ENCODE data around the gene TRIM65. TPM values are rescaled to one million over a fixed set of nuclear protein-coding genes. Genes with fewer than 3 reads are reported as not detected.
A peak's percentile ranks its signal among the peaks of the same experiment; 100 is the strongest.

The TRIM65 gene, protein sequence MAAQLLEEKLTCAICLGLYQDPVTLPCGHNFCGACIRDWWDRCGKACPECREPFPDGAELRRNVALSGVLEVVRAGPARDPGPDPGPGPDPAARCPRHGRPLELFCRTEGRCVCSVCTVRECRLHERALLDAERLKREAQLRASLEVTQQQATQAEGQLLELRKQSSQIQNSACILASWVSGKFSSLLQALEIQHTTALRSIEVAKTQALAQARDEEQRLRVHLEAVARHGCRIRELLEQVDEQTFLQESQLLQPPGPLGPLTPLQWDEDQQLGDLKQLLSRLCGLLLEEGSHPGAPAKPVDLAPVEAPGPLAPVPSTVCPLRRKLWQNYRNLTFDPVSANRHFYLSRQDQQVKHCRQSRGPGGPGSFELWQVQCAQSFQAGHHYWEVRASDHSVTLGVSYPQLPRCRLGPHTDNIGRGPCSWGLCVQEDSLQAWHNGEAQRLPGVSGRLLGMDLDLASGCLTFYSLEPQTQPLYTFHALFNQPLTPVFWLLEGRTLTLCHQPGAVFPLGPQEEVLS
- 10 to 100 TPM; 16.2 to 31.9 TPM for total RNA-seq

- DNase-seq (ENCODE audit: low spot score in 2 of 2) (peak; percentile 83 to 86), ATAC-seq (peak; percentile 87 to 93)
- no peaks in the 10 kb centered on the region for H3K36me3 Mint-ChIP-seq
- H3K9me3 Mint-ChIP-seq, result no peaks in the 10 kb centered on the region
- peak within 1 kb of the TSS; percentile 61 to 66 for H3K27ac Mint-ChIP-seq
Measured at GRCh38 chr17:75896415-75897159, at the start of gene TRIM65. Gene TRIM65 (minus strand): TSS chr17:75896951. CDS start chr17:75896937, 14 bp downstream.

DNA sequence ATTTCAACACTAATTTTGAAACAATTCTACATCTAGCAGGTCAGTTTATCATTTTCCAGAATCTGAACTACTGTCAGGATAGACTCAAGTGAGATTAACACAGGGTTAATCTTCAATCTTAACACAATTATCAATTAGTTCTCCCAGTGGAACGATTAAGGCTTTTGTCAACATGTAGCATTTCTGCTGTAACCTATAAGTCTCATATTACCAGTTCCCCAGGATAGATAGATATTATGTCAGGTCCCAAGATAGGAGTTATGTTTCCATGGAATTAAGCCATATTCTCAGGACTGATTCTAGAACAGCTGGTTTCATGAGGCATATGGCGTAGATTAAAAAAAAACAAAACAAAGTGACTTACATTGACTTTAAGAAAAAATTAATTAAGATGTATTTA lies 48.5 kb upstream of the TRIM65 start:
- H3K9me3 Mint-ChIP-seq, result no peaks in the 10 kb centered on the region
- H3K36me3 Mint-ChIP-seq, result peaks cover 0 to 5% of the 10 kb centered on the region in 2 donors
- DNase-seq (ENCODE audit: low spot score in 2 of 2), result no peak
- ATAC-seq, result no peak
- no peak overlapping the region for H3K27ac Mint-ChIP-seq

DNA sequence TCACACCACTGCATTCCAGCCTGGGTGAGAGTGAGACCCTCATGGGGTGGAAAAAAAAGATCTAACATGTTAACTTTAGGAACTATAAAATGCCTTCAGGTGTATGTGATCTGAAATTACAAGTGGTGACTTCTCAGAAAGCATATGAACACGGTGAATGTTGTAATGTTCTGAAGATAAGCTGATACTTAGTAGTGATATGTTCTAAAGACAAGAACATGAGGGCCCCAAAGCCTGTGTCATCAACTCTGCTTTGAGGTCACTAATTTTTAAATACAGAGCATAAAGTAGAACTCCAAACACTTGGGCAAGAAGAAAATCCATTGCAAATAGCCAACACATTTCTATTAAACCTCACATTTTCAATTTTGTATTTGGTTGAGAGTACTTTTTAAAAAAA lies 46.7 kb upstream of the TRIM65 start:
- H3K9me3 Mint-ChIP-seq, result no peaks in the 10 kb centered on the region
- no peaks in the 10 kb centered on the region for H3K36me3 Mint-ChIP-seq
- ATAC-seq, result no peak
- peak overlapping the region in 1 of 2 donors; percentile 9 for H3K27ac Mint-ChIP-seq
- DNase-seq (ENCODE audit: low spot score in 2 of 2), result no peak

DNA sequence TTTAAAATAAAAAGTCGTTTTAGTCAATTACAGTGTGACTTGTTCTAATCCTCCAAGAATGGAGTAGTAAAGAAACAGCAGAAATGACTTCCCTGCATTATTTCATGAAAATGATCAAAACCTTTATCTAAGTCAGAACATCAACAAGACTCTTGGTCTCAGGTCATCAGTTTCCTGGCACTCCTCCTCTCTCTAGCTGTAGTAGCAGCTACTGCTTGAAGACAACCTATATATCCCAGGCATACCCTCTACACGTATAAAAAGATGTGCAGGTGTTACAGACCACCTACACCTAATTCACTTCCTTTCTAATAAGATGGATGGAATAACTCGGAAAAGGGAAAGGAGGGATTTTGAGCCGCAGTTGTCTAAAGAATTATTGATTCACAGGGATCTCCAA lies 45.7 kb upstream of the TRIM65 start:
- Mint-ChIP-seq H3K27ac (no peak overlapping the region), H3K9me3 (no peaks in the 10 kb centered on the region), H3K36me3 (no peaks in the 10 kb centered on the region)
- no peak for DNase-seq (ENCODE audit: low spot score in 2 of 2)
- no peak for ATAC-seq

- Mint-ChIP-seq H3K36me3 (no peaks in the 10 kb centered on the region), H3K27ac (peak overlapping the region; percentile 91 to 94), H3K9me3 (no peaks in the 10 kb centered on the region)
- DNase-seq (ENCODE audit: low spot score in 2 of 2) (no peak), ATAC-seq (no peak)
Measured at GRCh38 chr17:75941442-75941819, 44.7 kb upstream of the TRIM65 start.

DNA sequence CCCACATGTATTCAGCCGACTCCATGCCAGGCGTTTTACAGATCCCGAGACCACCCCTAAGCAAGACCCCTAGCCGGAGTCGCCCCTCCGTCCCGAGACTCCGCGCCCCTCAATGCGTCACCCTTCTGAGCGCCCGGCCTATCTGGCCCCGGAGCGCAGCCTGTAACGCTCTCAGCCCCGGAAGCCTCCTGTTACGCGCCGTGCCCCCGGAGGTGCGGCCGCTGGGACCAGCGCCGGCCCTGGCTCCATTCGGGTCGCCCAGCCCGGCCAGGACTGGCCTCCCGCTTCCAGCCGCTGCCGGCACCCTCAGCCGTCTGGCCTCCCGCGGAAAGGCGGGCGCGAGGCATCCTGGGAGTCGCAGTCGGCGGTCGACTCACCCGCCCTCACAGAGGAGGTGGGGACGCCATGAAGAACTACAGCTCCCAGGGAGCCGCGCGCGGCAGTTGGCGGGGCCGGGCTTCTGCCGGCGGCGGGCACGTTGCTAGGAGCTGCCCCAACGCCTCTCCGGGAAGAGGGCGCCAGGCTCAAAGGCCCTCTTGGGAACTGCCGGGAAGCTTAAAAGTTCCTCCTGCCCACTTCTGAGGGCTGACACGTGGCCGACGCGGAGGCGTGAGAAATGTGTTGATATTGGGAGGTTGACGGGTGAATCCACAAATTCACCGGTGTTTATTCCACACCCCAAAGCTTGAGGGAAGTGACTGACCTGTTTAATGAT lies 44.1 kb upstream of the TRIM65 start, which contains the start of gene FBF1:
FBF1 (minus strand) TSS at position 316 of the 715 bp plus-strand sequence. CDS start 2,893 bp downstream, outside the sequence.
- Mint-ChIP-seq H3K36me3 (no peaks in the 10 kb centered on the region), H3K27ac (peak within 1 kb of the TSS; percentile 92 to 94), H3K9me3 (no peaks in the 10 kb centered on the region)
- peak; percentile 99 for ATAC-seq
- peak; percentile 89 to 90 for DNase-seq (ENCODE audit: low spot score in 2 of 2)

DNA sequence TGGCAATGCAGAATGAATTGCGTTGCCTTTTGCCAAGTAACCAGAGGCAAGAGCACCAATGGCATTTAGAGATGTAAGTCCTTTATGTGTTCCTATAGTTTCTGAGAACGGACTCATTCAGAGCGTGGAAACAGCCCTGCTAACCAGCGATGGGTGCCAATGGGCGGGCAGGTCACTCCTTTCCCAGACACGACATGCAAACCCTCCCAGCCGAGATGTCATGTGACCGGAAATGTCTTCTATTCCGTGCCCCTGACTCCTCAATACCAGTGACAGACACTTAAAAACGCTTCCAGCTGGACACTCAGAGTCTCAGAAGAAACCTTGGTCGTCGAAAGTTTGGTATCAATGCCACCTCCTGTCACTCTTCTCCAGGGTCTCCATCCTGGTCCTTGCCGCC lies 40.9 kb upstream of the TRIM65 start:
- Mint-ChIP-seq H3K27ac (no peak overlapping the region), H3K36me3 (no peaks in the 10 kb centered on the region), H3K9me3 (no peaks in the 10 kb centered on the region)
- ATAC-seq (no peak), DNase-seq (ENCODE audit: low spot score in 2 of 2) (no peak)

DNA sequence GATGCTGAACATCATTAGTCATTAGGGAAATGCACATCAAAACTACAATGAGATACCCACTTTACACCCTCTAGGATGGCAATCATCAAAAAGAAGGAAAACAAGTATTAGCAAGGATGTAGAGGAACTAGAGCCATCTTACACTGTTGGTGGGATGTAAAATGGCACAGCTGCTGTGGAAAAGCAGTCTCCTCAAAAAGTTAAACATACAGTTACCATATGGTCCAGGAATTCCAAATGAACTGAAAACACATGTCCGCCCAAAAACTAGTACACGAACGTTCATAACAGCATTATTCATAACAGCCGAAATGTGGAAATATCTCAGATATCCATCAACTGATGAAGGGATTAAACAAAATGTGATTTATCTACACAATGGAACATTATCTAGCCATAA lies 37.1 kb upstream of the TRIM65 start:
- Mint-ChIP-seq H3K27ac (no peak overlapping the region), H3K9me3 (no peaks in the 10 kb centered on the region), H3K36me3 (no peaks in the 10 kb centered on the region)
- no peak for ATAC-seq
- DNase-seq (ENCODE audit: low spot score in 2 of 2), result no peak

GRCh38 chr17:75932852-75933251 lies 36.1 kb upstream of the TRIM65 start:
- ATAC-seq (no peak), DNase-seq (ENCODE audit: low spot score in 2 of 2) (no peak)
- H3K9me3 Mint-ChIP-seq, result no peaks in the 10 kb centered on the region
- H3K27ac Mint-ChIP-seq, result no peak overlapping the region
- H3K36me3 Mint-ChIP-seq, result no peaks in the 10 kb centered on the region

- DNase-seq (ENCODE audit: low spot score in 2 of 2), result no peak
- no peak for ATAC-seq
- Mint-ChIP-seq H3K27ac (no peak overlapping the region), H3K9me3 (no peaks in the 10 kb centered on the region), H3K36me3 (no peaks in the 10 kb centered on the region)
Measured at GRCh38 chr17:75931062-75931461, 34.3 kb upstream of the TRIM65 start.

DNA sequence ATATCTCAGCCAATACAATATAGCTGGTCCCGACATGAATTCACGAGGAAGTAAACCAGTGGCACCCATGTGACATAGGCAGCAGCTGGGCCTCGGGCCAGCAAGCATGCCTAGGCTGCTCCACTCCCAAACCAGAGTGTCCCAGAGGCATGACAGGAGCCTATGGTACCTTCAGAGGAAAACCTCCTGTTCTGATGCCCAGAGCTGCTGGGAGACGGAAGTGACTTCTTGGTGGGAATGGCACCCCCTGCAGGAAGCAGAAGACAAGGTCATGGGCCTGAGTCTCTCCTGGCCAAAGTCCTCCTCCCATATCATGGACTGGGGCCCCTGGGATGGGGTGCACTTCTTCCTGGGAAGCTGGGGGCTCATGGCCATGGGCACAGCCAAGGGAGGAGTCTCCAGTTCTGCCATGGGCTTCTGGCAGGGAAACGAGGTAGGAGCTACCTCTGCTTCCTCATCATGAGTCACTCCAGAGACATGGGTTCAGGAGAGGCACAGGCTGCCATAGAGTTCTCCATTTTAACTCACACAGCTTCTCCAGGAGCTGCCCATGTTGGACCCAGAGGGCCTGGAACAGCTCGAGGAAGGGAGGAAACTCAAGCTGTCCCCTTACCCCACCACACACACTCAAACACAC lies 30.7 kb upstream of the TRIM65 start:
- ATAC-seq (no peak), DNase-seq (ENCODE audit: low spot score in 2 of 2) (no peak)
- Mint-ChIP-seq H3K36me3 (no peaks in the 10 kb centered on the region), H3K27ac (peak overlapping the region in 1 of 2 donors; percentile 29), H3K9me3 (no peaks in the 10 kb centered on the region)

DNA sequence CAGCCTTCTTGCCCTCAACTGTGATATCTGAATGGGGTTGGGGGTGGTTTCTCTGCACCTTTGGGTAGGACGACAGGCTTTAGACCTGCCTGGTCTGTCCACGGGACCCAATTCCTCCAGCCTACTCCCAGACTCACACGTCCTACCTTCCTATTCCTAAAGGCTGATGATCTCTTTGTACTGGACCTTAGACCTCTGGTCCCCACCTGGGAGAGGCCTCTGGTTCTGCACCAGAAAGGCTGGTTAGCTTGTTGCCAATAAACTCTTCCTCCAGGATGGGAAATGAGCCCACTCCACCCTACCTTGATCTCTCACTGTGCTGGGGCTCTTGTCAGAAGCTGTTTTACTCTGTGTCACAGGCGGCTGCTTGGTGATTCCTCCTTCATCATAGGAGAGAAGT lies 29.7 kb upstream of the TRIM65 start:
- ATAC-seq, result no peak
- Mint-ChIP-seq H3K27ac (peak overlapping the region in 1 of 2 donors; percentile 29), H3K36me3 (no peaks in the 10 kb centered on the region), H3K9me3 (no peaks in the 10 kb centered on the region)
- no peak for DNase-seq (ENCODE audit: low spot score in 2 of 2)

DNA sequence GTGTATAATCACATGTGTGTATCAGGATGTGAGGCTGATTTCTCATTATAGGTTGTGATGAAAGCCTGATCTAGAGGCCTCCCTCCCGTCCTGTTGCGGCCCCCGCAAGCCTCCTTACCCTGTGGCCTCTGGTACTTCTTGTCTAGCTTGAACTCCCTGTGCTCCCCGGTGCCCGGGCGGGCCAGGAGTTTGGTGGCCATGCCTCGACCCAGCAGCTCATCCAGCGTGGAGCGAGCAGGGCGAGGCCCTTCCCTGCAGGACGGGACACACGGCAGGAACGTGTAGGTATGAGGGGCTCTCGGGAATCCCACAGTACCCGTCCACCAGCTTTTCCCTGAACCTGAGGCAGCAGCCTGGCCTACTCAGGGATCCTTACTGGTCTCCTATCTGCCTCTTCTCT lies 29.2 kb upstream of the TRIM65 start:
- H3K9me3 Mint-ChIP-seq, result no peaks in the 10 kb centered on the region
- ATAC-seq (no peak), DNase-seq (ENCODE audit: low spot score in 2 of 2) (no peak)
- H3K36me3 Mint-ChIP-seq, result no peaks in the 10 kb centered on the region
- no peak overlapping the region for H3K27ac Mint-ChIP-seq

DNA sequence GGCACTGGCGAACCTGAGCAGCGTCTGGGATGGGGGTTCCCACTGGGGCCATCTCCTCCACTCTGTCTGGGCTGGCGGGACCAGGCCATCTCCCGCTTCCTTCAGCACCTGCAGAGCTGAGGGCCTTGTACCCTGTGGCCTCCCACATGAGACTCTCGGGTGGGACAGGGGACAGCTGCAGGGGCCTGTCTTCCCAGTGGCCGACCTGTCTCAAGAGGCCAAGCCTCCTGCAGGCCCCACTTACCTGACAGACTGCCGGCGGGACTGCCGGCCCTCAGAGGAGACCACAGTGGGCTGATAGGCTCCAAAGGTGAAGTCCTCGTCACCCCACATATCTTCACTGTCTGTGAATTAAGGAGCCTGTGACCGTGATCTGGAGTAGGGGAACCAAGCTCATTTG lies 28.4 kb upstream of the TRIM65 start:
- Mint-ChIP-seq H3K36me3 (no peaks in the 10 kb centered on the region), H3K27ac (no peak overlapping the region), H3K9me3 (no peaks in the 10 kb centered on the region)
- no peak for DNase-seq (ENCODE audit: low spot score in 2 of 2)
- ATAC-seq, result no peak

DNA sequence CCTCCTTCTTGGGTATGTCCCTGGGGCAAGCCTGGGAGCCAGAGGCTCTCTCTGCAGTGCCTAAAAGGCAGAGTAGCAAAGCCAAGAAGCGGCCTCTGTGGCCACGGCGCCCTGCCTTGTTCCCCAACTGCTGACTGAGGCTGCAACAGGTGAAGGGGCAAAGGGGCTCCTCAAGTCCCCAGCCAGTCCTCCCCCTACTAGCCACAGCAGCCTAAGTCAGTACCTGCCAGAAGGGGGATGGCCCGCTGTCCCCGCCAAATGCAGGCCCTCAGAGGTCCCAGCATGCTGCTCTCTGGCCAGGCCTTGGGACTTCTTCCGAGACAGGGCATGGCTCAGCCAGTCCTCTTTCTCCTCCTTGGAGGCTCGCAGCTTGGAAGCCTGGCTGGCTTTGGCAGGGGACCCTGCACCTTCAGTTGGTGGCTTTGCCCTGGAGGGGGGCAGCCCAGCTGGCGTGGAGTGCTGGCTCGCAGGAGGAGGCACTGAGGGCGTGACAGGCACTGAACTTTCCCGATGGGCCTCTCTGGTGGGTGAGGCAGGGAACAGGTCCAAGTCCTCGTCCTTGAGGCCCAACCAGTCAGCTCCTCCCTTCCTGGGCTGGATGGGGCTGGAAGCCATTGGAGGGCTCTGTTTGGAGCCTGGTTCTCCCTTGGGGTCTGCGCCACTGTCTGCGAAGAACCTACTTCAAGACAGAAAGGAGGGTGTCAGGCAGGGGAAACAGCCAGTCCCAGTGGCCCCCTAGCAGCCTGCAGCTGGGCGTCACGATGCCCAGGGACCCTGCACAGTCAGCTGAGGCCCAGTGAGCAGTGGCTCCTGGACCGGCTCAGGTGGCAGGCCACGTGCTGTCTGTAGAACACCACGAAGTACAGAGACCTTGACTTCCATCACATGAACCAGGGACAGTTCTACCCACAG lies 26.5 kb upstream of the TRIM65 start:
- no peaks in the 10 kb centered on the region for H3K9me3 Mint-ChIP-seq
- H3K36me3 Mint-ChIP-seq, result no peaks in the 10 kb centered on the region
- ATAC-seq, result no peak
- H3K27ac Mint-ChIP-seq, result peak overlapping the region in 1 of 2 donors; percentile 91
- no peak for DNase-seq (ENCODE audit: low spot score in 2 of 2)

Measured in activated naive CD4-positive, alpha-beta T cell treated with anti-CD3 and anti-CD28 coated beads, Interleukin-2, amount 50 U/mL, for 72 hours (primary cell).